GM18858 (cell line): Measurements from ENCODE around the gene TRIM27.
"Not testable (repeated sequence)": the region's sequence is repeated elsewhere in the genome, so short reads cannot be mapped to it uniquely, and the experiment has no call there.

Source experiments
- ATAC-seq: cut with Tn5 transposase; IDR thresholded peaks from one replicate; pipeline ENCODE4 v1.9.1; 2021; ENCODE audit not compliant: unreplicated experiment

Gene TRIM27

DNA sequence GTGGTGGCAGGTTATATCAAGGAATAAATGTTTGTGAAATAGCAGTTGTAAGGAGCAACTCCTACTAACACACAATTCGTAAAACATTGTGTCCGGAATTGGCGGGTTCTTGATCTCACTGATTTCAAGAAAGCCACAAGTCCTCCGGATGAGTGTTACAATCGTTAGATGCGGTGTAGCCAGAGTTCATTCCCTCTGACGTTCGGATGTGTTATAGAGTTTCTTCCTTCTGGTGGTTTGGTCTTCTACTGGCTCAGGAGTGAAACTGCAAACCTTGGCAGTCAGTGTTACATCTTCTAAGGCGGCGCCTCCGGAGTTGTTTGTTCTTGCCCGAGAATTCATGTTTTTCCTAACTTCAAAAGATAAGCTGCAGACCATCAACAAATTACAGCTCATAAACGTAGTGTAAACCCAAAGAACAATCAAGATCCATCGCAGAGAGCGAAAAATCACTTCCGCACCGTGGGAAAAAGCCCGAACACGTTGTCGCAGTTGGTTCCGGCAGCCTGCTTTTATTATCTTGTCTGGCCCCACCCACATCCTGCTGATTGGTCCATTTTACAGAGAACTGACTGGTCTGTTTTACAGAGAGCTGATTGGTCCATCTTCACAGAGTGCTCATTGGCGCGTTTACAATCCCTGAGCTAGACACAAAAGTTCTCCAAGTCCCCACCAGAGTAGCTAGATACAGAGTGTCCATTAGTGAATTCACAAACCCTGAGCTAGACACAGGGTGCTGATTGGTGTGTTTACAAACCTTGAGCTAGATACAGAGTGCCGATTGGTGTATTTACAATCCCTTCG, 58.2 kb downstream of the TRIM27 start:
- ATAC-seq, result no peak

DNA sequence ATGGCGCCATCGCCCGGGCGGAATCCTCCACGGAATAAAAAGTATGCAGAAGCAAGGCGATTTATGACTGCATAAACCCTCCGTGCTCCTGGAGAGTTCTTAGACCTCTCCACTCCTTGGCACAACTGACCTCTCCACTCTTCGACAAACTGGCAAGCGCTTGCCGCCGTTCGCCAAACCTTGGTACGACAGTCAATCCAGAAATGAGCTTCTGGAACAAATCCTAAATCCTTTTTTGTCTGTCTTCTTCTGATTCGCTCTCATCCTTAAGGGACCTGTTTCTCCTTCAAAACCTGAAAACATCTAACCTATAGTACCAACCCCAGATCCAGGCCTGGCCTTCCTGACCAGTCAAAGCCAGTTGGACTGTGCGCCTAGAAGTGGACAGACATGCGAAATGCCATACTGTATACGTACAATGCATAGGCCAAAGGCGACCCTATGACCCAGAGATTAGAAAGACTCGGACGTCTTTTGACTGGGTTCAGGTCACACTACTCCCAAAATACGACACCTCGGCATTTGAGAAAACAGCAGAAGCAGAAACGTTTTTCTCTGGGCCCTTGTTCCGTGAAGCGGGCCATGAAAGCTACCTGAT, 59.4 kb downstream of the TRIM27 start:
- no peak for ATAC-seq

- ATAC-seq, result no peak
Measured at GRCh38 chr6:28863604-28864325, 60.0 kb downstream of the TRIM27 start.

DNA sequence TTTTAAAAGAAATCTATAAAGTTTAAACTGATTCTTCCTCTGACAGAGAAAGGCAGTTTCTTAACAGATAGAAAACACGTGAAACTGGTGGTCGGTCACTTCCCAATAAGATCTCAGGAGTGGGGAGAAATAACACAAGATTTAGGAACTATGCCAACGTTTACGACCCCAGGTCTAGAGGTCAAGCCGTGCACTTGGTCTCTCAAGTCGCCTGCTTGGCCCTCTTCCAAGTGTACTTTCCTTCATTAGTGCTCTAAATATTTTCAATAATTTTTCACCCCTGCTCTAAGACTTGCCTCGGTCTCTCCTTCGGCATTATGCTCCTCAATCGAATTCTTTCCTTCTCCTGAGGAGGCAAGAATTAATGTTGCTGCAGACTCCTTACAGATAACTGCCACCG, 61.7 kb downstream of the TRIM27 start:
- no peak for ATAC-seq

DNA sequence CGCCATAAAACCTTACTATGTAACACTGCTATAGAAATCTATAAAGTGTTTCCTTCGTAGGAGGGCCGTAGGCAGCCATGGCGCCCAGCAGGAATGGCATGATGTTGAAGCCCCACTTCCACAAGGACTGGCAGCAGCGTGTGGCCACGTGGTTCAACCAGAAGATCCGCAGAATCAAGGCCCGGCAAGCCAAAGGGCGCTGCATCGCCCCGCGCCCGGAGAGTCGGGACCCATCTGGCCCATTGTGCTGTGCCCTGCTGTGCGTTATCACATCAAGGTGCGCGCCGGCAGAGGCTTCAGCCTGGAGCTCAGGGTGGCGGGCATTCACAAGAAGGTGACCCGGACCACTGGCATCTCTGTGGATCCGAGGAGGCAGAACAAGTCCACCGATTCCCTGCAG, 62.4 kb downstream of the TRIM27 start:
- ATAC-seq, result no peak

DNA sequence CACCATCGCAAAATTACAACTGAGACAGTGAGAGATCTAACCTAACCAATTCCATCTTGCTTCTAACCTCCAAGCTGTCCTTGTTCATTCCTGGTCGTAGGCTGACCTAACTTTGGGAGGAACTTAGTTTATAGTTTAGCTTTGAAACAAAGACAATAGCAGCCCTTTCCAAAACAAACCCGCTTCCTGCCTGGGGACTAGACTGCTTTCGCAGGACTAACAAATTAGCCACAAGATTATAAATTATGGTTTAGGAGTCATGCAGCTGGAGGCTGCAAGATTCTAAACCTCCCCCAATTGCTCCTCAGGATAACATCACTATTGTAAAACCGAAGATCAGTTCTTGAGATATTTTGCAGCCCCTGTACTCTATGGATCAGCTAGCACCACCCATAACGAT, 63.2 kb downstream of the TRIM27 start:
- no peak for ATAC-seq

DNA sequence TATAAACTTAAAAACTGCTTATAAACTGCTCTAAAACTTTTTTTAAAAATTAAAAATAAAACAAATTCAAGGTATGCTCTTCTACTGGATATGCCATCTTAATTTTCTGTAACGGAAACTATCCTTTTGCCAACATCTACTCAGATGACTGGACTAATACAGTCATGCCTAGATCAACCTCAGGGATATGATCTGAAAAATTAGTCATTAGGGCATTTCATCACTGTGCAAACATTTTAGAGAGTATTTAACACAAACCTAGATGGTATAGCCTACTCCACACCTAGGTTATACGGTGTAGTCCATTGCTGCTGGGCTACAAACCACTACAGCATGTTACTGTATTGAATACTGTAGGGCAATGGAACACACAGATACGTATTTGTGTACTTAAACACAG, 64.8 kb downstream of the TRIM27 start:
- ATAC-seq, result no peak

- no peak for ATAC-seq
Measured at GRCh38 chr6:28856620-28857005, 67.2 kb downstream of the TRIM27 start.

- not testable (repeated sequence) for ATAC-seq
Measured at GRCh38 chr6:28854405-28854804, 69.4 kb downstream of the TRIM27 start.
